Stimulated activated CD8-positive, alpha-beta memory T cell treated with anti-CD3 and anti-CD28 coated beads, Interleukin-7, amount 100 ng/mL, for 48 hours (primary cell): Measurements from ENCODE around the gene MGMT.

Experiments
- DNase-seq, 2 donors: peaks; one replicate each; pipeline ENCODE4 v3.0.0-alpha.2; 2020; ENCODE audit warnings: low read depth in 1 of 2; ENCODE audit errors: extremely low read depth in 1 of 2

Gene MGMT

DNA sequence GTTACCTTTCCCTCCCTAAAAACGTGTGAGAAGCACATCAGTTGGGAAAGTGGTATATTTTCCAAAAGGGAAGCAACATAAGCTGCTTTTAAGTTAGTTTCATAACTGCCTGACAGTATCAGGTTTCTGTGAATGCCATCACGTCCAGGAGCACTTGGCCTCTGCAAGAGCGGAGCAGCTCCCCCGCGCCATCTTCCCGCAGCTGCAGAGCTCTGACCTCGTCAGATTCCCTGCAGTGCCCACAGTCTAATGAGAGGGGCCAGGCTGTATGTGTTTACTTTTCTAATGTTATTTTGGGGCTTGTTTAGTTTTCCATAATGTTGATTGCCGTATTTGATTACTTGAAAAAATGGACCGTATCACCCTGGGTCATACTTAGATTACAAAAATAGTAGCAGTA lies 74.2 kb downstream of the MGMT start:
- no peak for DNase-seq

GRCh38 chr10:129541748-129542487 lies 74.9 kb downstream of the MGMT start:
- no peak for DNase-seq

GRCh38 chr10:129542589-129542988 lies 75.5 kb downstream of the MGMT start:
- no peak for DNase-seq

GRCh38 chr10:129544205-129545202 lies 77.5 kb downstream of the MGMT start:
- DNase-seq = no peak

GRCh38 chr10:129545261-129545660 lies 78.2 kb downstream of the MGMT start:
- no peak for DNase-seq

DNA sequence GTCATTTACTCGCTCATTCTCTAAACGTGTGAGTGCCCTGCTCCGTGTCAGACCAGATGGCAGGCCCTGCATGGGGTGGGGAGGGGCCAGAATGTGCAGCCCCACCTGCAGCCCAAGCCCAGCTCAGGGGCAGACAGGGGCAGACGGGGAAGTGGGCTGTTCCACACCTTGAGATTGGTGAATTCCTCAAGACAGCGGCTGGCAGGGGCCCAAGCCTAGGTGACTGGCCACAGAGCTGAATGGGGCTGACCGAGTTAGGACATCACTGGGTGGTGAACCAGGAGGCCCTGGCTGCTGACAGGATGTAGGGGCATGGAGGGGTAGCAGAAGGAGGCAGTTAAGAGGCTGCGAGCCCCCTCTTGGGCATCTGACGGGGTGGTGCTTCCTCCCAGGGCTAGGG lies 79.1 kb downstream of the MGMT start:
- DNase-seq = no peak

DNA sequence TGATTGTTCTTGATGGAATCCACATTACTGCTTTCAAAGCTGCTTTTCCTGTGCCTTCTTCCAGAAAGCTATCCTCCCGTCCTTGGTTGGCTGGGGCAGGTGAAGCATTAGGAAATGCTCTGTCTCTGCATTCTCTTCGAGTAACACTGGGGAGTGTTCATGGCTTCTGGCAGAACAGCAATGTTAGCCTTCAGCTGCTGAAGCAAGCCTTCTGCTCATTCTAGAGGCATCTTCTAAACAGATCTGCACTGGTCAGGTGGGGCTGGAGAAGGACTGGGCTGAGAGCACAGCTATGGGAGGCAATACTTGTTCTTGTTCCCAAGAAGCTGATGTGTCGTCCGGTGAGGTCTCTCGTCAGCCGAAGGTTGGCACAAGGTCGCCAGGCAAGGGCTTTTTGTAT lies 80.6 kb downstream of the MGMT start:
- no peak for DNase-seq

- no peak for DNase-seq
These were observed 81.6 kb downstream of the MGMT start for GRCh38 chr10:129548600-129548999.

DNA sequence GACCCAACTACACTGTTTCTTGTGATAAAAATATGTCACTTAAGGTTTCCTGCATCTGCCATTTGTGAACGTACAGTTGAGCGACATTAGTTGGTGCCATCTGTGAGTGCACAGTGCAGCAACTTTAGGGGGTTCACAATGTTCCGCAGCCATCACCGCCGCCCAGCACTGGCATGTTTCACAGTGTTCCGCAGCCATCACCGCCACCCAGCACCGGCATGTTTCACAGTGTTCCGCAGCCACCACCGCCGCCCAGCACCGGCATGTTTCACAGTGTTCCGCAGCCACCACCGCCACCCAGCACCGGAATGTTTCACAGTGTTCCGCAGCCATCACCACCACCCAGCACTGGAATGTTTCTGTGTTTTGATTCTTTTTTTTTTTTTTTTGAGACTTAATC lies 83.0 kb downstream of the MGMT start:
- DNase-seq = no peak

- no peak for DNase-seq
These were observed 83.6 kb downstream of the MGMT start for GRCh38 chr10:129550658-129551057.

DNA sequence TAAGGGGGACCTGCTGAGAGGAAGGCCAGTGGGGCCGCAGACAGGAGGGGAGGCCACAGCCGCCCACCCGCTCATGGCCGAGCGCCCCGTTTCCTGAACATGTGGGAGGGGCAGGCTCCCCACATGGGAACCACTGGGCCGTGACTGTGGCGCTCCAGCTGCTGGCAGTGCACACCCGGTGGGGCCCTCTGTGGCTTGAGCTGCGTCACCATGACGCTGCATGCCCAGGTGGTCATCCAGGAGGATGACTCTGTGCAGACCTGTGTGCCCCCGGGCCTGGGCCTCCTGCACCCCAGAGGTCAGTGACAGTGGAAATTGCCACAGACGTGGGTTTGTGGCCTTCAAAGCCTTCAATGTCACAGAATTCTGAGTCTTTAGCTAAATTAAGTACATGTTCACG lies 85.1 kb downstream of the MGMT start:
- DNase-seq = no peak

DNA sequence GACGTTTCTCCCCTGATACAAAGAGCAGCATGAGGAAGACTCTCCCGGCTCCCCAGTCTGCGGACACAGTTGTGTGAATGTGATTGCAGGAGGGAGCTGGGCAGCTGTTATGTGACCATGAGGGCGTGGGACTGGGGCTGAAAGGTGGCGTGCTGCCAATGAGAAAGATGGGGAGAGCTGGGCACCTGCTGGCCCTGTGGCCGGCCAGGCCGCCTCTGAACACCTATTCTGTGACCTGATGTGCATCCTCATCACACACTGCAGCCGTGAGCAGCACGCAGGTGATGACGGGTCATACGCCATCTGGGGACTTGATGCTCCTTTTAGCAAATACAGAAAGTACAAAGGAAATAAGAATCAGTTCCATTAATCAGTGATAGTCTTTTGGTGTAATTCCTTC lies 86.9 kb downstream of the MGMT start:
- no peak for DNase-seq

- DNase-seq = no peak
These were observed 89.3 kb downstream of the MGMT start for GRCh38 chr10:129556316-129556715.

DNA sequence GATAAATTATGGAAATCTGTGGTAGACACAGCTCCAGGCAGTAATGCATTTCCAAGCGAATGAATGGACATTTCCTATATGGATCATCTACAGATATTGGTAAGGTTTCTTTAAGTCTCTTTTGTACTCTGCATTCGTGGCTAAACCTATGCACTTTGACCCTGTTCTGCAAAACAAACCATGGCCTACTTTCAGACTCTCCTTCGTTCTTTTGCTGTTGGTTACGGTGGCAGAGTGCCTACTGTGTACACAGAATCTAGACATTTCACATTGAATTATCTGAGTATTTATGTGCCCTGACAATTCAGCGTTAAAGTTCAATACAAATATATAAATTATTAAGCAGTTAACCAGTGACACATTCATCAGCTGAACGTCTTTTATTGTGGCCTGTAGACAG lies 93.3 kb downstream of the MGMT start:
- DNase-seq = no peak

GRCh38 chr10:129562487-129562886 lies 95.4 kb downstream of the MGMT start:
- no peak for DNase-seq

DNA sequence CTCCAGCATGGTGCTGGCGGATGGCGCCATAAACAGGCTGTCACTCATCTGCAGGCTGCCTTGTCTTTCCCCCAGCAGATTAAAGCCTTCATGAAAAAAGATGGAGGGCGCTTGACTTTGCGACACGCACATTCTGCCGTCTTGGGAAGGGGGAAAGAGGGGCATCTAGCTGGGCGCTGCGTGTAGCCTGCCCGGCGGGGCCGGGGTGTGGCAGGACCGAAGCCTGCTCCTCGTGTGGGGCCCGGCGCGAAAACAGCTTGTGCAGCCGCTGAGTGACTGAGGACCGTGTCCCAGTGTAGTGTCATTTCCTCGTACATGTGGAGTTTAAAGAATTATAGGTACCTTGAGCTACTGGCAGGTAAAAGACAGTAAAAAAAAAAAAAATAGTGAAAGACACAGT lies 97.9 kb downstream of the MGMT start:
- no peak for DNase-seq

- DNase-seq = no peak
These were observed 101.7 kb downstream of the MGMT start for GRCh38 chr10:129568583-129569344.

DNA sequence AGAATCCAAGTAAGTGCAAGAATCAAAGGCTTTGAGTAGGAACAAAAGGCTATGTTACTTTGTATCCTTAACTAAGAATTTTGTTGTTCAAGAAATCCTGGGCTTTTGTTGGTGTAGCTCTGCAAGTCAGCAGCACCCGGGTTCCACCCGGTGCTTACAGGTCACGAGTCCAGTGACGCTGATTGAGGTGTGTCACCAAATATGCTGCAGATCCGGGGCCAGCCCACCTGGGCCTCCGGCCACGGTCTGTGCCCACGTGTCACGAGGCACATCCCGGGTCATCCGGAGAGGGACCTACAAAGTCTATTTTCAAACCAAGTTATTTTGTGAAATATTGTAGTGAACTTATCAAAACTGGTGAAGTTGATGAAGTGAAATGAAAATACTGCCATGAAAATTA lies 103.1 kb downstream of the MGMT start:
- DNase-seq = no peak

DNA sequence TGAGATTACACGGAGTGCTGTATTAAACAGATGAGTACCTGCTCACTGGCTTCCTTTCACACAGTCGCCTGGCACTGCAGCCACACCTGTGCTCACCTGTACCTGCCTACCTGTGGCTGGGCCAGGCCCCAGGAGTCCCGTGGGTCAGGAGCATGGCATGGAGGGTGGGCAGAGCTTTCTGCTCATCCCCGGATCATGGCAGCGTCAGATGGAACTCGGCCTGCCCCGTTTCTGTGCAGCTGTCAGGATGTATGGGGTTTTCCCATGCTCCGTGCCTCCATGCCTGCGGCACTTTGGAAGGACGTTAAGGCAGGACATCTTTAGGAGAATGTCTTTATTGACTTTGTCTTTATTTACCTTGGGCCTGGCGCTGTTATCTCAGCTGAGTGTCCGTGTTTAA lies 112.2 kb downstream of the MGMT start:
- no peak for DNase-seq

DNA sequence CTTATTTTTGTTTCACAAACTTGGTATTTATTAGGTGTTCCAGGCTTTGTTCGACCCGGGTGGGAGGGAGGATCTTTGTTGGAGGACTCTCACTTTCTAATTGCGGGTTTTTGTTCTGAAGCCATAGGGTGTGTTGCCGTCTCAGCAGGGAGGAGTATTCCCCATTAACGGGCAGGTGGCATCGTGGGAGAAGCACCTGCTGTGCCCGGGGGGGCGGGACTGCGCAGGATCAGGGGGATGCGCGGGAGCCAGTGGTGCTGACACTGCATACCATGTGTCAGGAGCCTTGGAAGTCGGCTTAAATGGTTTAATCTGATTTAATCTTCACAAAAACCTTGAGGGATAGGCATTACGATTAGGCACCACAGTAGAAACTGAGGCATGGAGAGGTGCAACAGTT lies 113.0 kb downstream of the MGMT start:
- no peak for DNase-seq

- no peak for DNase-seq
These were observed 113.9 kb downstream of the MGMT start for GRCh38 chr10:129580901-129581300.
